ENCODE results near the gene KRTAP1-1. TPM values are rescaled to one million over a fixed set of nuclear protein-coding genes. Genes with fewer than 3 reads are reported as not detected.
"Not testable (repeated sequence)": the region's sequence is repeated elsewhere in the genome, so short reads cannot be mapped to it uniquely, and the experiment has no call there.

The KRTAP1-1 gene, protein sequence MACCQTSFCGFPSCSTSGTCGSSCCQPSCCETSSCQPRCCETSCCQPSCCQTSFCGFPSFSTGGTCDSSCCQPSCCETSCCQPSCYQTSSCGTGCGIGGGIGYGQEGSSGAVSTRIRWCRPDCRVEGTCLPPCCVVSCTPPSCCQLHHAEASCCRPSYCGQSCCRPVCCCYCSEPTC
- not detected for total RNA-seq
- not detected for total RNA-seq (2013)

DNA sequence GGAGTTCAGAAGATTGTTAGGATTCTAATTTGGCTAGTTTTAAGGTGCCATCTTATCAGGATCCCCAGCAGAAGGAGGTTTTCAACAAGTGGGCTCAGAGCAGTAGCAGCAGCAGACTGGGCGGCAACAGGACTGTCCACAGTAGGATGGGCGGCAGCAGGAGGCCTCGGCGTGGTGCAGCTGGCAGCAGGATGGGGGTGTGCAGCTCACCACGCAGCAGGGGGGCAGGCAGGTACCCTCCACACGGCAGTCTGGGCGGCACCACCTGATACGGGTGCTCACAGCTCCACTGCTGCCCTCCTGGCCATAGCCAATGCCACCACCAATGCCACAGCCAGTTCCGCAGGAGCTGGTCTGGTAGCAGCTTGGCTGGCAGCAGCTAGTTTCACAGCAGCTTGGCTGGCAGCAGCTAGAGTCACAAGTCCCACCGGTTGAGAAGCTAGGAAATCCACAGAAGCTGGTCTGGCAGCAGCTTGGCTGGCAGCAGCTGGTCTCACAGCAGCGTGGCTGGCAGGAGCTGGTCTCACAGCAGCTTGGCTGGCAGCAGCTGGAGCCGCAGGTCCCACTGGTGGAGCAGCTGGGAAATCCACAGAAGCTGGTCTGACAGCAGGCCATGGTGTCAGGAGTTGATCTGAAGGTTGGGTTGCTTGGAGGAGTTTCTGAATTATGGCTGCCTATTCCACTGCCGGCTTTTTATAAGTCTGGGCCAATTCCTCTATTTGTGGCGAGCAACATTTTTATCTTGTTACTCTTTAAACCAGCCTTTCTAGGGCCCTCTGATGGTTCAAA lies at the start of gene KRTAP1-1:
TSS of gene KRTAP1-1 (minus strand) at position 668 of the 789 bp plus-strand sequence. CDS start at position 615, 53 bp downstream.
- H3K36me3 ChIP-seq (ENCODE audit: control insufficient read depth, insufficient read depth, low read length); H3K4me1 Mint-ChIP-seq; H3K4me3 ChIP-seq (ENCODE audit: low read length); H3K27ac ChIP-seq (ENCODE audit: low read length); H3K9me3 ChIP-seq (ENCODE audit: control insufficient read depth, insufficient read depth, low read length); H3K36me3 Mint-ChIP-seq; H3K4me1 ChIP-seq (ENCODE audit: control insufficient read depth, insufficient read depth, low read length); ATAC-seq; H3K27me3 ChIP-seq (ENCODE audit: control insufficient read depth, insufficient read depth, low read length); intact Hi-C loops (cut with micrococcal nuclease); H3K9me3 Mint-ChIP-seq; DNase-seq; H3K4me3 Mint-ChIP-seq; H3K27ac Mint-ChIP-seq: not testable (repeated sequence)
- WGBS (ENCODE audit: insufficient coverage), result 82% methylated on average over 14 of the region's 14 CpGs
- peaks cover 11 to 34% of the 10 kb centered on the region in 2 donors for H3K27me3 Mint-ChIP-seq (ENCODE audit: low read depth in 2 of 2)

GRCh38 chr17:41088760-41089352 lies 47.6 kb upstream of the KRTAP1-1 start:
- H3K36me3 ChIP-seq (ENCODE audit: control insufficient read depth, insufficient read depth, low read length); H3K4me1 ChIP-seq (ENCODE audit: control insufficient read depth, insufficient read depth, low read length); H3K9me3 Mint-ChIP-seq; DNase-seq; H3K36me3 Mint-ChIP-seq; H3K4me1 Mint-ChIP-seq; H3K9me3 ChIP-seq (ENCODE audit: control insufficient read depth, insufficient read depth, low read length); H3K4me3 ChIP-seq (ENCODE audit: low read length); H3K4me3 Mint-ChIP-seq; H3K27ac ChIP-seq (ENCODE audit: low read length); ATAC-seq; H3K27ac Mint-ChIP-seq; H3K27me3 ChIP-seq (ENCODE audit: control insufficient read depth, insufficient read depth, low read length); intact Hi-C loops (cut with micrococcal nuclease): not testable (repeated sequence)
- peaks cover 9 to 13% of the 10 kb centered on the region in 2 donors for H3K27me3 Mint-ChIP-seq (ENCODE audit: low read depth in 2 of 2)
- 26% methylated on average over 1 of the region's 4 CpGs for WGBS (ENCODE audit: insufficient coverage)

GRCh38 chr17:41084100-41084856 lies 43.0 kb upstream of the KRTAP1-1 start, which contains the start of gene KRTAP4-7:
KRTAP4-7 (plus strand) TSS chr17:41084150; CDS start chr17:41084207, 57 bp downstream.
- H3K9me3 ChIP-seq (ENCODE audit: control insufficient read depth, insufficient read depth, low read length); ATAC-seq; H3K27me3 ChIP-seq (ENCODE audit: control insufficient read depth, insufficient read depth, low read length); H3K4me3 Mint-ChIP-seq; H3K9me3 Mint-ChIP-seq; H3K36me3 ChIP-seq (ENCODE audit: control insufficient read depth, insufficient read depth, low read length); H3K27ac ChIP-seq (ENCODE audit: low read length); H3K4me3 ChIP-seq (ENCODE audit: low read length); H3K27ac Mint-ChIP-seq; H3K4me1 ChIP-seq (ENCODE audit: control insufficient read depth, insufficient read depth, low read length); H3K4me1 Mint-ChIP-seq; intact Hi-C loops (cut with micrococcal nuclease); H3K36me3 Mint-ChIP-seq; DNase-seq: not testable (repeated sequence)
- peaks cover 23 to 24% of the 10 kb centered on the region in 2 donors for H3K27me3 Mint-ChIP-seq (ENCODE audit: low read depth in 2 of 2)
- WGBS (ENCODE audit: insufficient coverage), result 86% methylated on average over 14 of the region's 14 CpGs

- intact Hi-C loops (cut with micrococcal nuclease), result not testable (repeated sequence)
Measured at GRCh38 chr17:41083427-41083826, 42.2 kb upstream of the KRTAP1-1 start.

DNA sequence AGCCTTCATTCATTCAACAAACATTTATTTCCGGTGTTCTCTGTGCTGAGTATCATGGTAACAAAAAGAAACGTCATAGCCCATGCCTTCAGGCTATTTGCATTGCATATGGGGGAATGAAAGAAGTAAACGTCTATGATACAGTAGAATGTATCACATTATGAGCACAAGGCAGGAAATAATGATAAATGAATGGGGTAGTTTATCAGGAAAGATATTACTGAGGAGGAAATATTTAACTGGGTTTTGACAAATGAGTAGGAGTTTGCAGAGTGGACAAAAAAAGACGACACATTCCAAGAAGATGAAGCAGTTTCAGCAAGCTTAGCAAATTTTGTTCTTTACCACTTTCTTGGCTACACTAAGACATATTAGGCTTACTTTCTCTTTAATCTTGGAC lies 41.4 kb upstream of the KRTAP1-1 start:
- Mint-ChIP-seq H3K4me1 (no peaks in the 10 kb centered on the region), H3K27ac (no peak overlapping the region), H3K9me3 (no peaks in the 10 kb centered on the region), H3K27me3 (ENCODE audit: low read depth in 2 of 2) (peaks cover 21 to 23% of the 10 kb centered on the region in 2 donors), H3K36me3 (no peaks in the 10 kb centered on the region), H3K4me3 (no peak overlapping the region)
- Histone ChIP-seq H3K9me3 (ENCODE audit: control insufficient read depth, insufficient read depth, low read length) (no peaks in the 10 kb centered on the region), H3K36me3 (ENCODE audit: control insufficient read depth, insufficient read depth, low read length) (no peaks in the 10 kb centered on the region), H3K27me3 (ENCODE audit: control insufficient read depth, insufficient read depth, low read length) (no peaks in the 10 kb centered on the region), H3K4me3 (ENCODE audit: low read length) (no peak overlapping the region), H3K27ac (ENCODE audit: low read length) (no peak overlapping the region), H3K4me1 (ENCODE audit: control insufficient read depth, insufficient read depth, low read length) (no peaks in the 10 kb centered on the region)
- WGBS (ENCODE audit: insufficient coverage), result 67% methylated on average over 4 of the region's 4 CpGs
- DNase-seq (no peak), ATAC-seq (no peak)
- TF ChIP-seq, protein P1, sequence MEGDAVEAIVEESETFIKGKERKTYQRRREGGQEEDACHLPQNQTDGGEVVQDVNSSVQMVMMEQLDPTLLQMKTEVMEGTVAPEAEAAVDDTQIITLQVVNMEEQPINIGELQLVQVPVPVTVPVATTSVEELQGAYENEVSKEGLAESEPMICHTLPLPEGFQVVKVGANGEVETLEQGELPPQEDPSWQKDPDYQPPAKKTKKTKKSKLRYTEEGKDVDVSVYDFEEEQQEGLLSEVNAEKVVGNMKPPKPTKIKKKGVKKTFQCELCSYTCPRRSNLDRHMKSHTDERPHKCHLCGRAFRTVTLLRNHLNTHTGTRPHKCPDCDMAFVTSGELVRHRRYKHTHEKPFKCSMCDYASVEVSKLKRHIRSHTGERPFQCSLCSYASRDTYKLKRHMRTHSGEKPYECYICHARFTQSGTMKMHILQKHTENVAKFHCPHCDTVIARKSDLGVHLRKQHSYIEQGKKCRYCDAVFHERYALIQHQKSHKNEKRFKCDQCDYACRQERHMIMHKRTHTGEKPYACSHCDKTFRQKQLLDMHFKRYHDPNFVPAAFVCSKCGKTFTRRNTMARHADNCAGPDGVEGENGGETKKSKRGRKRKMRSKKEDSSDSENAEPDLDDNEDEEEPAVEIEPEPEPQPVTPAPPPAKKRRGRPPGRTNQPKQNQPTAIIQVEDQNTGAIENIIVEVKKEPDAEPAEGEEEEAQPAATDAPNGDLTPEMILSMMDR (IDR thresholded peaks at IDR 0.05), result no peak
- intact Hi-C loops (cut with micrococcal nuclease), result no loop called here

More at GRCh38 chr17:41083427-41083826, 42.2 kb upstream of the KRTAP1-1 start:
- not testable (repeated sequence) for H3K9me3 Mint-ChIP-seq; H3K27ac ChIP-seq (ENCODE audit: low read length); H3K4me3 ChIP-seq (ENCODE audit: low read length); H3K4me3 Mint-ChIP-seq; H3K36me3 ChIP-seq (ENCODE audit: control insufficient read depth, insufficient read depth, low read length); DNase-seq; H3K27me3 ChIP-seq (ENCODE audit: control insufficient read depth, insufficient read depth, low read length); H3K36me3 Mint-ChIP-seq; H3K9me3 ChIP-seq (ENCODE audit: control insufficient read depth, insufficient read depth, low read length); ATAC-seq; H3K4me1 ChIP-seq (ENCODE audit: control insufficient read depth, insufficient read depth, low read length); H3K4me1 Mint-ChIP-seq; H3K27ac Mint-ChIP-seq
- WGBS (ENCODE audit: insufficient coverage), result 89% methylated on average over 2 of the region's 2 CpGs
- H3K27me3 Mint-ChIP-seq (ENCODE audit: low read depth in 2 of 2), result peaks cover 21 to 23% of the 10 kb centered on the region in 2 donors
